Measurements from ENCODE around the gene SNUPN.
A peak's percentile ranks its signal among the peaks of the same experiment; 100 is the strongest.

SNUPN gene

GRCh38 chr15:75646944-75647364 lies 21.4 kb upstream of the SNUPN start:
- H3K36me3 ChIP-seq (ENCODE audit: control insufficient read depth, insufficient read depth, low read length), result no peaks in the 10 kb centered on the region
- H3K4me1 ChIP-seq (ENCODE audit: control insufficient read depth, insufficient read depth, low read length, poor library complexity, severe bottlenecking), result peaks cover 9% of the 10 kb centered on the region
- H3K27me3 ChIP-seq (replicated peaks; ENCODE audit: control insufficient read depth, insufficient read depth, low read length, poor library complexity, severe bottlenecking), result no peaks in the 10 kb centered on the region
- H3K27ac ChIP-seq (ENCODE audit: insufficient read depth, low read length, poor library complexity, severe bottlenecking), result peak overlapping the region; percentile 60
- no peak for DNase-seq
- H3K4me3 ChIP-seq (ENCODE audit: insufficient read depth, low read depth, low read length, poor library complexity, severe bottlenecking), result peak overlapping the region; percentile 99
- H3K9me3 ChIP-seq (ENCODE audit: control insufficient read depth, low read length), result no peaks in the 10 kb centered on the region

DNA sequence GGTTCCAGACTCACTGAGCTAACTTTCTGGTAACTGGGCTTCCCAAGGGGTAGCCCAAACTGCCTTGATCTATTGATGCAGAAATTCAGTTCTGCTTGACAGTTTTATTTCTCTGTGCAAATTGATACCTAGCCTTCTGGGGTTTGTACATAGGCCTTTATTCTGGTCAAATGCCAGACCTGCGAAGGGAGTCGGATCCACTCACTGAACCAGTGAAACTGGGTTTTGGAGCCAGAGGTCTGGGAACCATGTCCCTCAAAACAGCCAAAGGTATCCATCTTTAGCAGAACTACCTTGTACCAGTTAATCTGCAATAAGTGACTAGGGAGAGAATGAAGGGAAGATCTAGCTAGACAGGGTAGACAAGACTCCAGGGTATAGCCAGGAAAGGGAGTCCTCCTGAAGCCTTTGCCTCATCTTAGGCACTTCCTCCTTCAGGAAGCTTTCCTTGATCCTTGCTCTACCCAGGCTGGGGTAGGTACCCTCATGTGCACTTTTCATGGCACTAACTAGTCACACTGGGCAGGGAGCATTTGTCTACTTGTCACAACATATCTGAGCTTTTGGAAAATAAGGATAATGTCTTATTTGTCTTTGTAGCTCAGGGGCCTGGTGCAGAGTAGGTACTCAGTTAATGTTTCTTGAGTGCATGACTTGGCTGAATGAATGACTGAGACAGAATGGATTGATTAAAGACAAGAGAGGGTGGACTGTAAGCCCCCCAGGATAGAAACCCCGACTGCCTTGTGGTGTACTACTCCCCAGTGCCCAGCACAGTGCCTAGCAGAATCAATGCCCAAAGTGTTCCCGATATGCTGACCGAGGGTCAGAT lies 20.8 kb upstream of the SNUPN start:
- no peak for DNase-seq
- H3K27ac ChIP-seq (ENCODE audit: insufficient read depth, low read length, poor library complexity, severe bottlenecking), result no peak overlapping the region

DNA sequence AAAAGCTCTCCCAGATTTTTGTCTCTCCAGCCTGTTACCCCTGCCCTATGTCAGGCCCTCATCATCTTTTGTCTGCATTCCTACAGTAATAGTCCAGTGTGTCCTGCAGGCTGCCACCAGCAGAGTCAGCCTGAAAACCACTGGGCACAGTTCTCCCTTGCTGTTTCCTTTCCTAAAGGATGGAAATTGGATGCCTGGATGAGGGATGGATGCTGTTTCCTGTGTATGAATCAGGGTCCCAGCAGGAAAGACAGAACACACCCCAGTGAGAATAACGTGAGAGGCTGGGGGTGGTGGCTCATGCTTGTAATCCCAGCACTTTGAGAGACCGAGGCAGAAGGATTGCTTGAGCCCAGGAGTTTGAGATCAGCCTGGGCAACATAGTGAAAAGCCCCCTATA lies 18.9 kb upstream of the SNUPN start:
- H3K36me3 ChIP-seq (ENCODE audit: control insufficient read depth, insufficient read depth, low read length), result no peaks in the 10 kb centered on the region
- peaks cover 20% of the 10 kb centered on the region for H3K4me1 ChIP-seq (ENCODE audit: control insufficient read depth, insufficient read depth, low read length, poor library complexity, severe bottlenecking)
- no peak for DNase-seq
- H3K9me3 ChIP-seq (ENCODE audit: control insufficient read depth, low read length), result no peaks in the 10 kb centered on the region
- H3K27me3 ChIP-seq (replicated peaks; ENCODE audit: control insufficient read depth, insufficient read depth, low read length, poor library complexity, severe bottlenecking), result no peaks in the 10 kb centered on the region
- H3K27ac ChIP-seq (ENCODE audit: insufficient read depth, low read length, poor library complexity, severe bottlenecking), result no peak overlapping the region
- H3K4me3 ChIP-seq (ENCODE audit: insufficient read depth, low read depth, low read length, poor library complexity, severe bottlenecking), result no peak overlapping the region

More for the DNA sequence above, 20.8 kb upstream of the SNUPN start:
- H3K36me3 ChIP-seq (ENCODE audit: control insufficient read depth, insufficient read depth, low read length), result no peaks in the 10 kb centered on the region
- H3K4me1 ChIP-seq (ENCODE audit: control insufficient read depth, insufficient read depth, low read length, poor library complexity, severe bottlenecking), result peaks cover 9% of the 10 kb centered on the region
- H3K9me3 ChIP-seq (ENCODE audit: control insufficient read depth, low read length), result no peaks in the 10 kb centered on the region
- H3K4me3 ChIP-seq (ENCODE audit: insufficient read depth, low read depth, low read length, poor library complexity, severe bottlenecking), result peak overlapping the region; percentile 99
- no peaks in the 10 kb centered on the region for H3K27me3 ChIP-seq (replicated peaks; ENCODE audit: control insufficient read depth, insufficient read depth, low read length, poor library complexity, severe bottlenecking)

DNA sequence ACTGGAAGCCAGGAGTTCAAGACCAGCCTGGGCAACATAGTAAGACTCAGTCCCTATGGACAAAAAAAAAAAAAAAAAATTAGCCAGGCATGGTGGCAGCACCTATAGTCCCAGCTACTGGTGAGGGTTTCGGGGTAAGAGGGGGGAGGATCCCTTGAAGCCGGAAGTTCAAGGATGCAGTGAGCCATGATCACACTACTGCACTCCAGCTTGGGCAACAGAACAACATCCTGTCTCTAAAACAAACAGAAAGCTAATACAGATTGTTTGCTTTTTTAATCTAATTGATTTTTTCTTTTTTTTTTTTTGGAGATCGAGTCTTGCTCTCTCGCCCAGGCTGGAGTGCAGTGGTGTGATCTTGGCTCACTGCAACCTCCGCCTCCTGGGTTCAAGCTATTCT lies 16.1 kb upstream of the SNUPN start:
- DNase-seq, result no peak

DNA sequence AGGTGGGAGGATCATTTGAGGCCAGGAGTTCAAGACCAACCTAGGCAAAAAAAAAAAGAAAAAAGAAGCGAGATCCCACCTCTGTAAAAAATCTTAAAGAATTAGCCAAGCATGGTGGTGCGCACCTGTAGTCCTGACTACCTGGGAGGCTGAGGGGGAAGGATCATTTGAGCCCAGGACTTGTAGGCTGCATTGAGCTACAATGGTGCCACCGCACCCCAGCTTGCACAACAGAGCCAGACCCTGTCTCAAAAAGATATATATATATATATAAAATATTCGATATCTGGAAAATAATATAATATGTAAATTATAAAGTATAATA lies 15.6 kb upstream of the SNUPN start:
- Histone ChIP-seq H3K4me3 (ENCODE audit: insufficient read depth, low read depth, low read length, poor library complexity, severe bottlenecking) (no peak overlapping the region), H3K36me3 (ENCODE audit: control insufficient read depth, insufficient read depth, low read length) (no peaks in the 10 kb centered on the region), H3K9me3 (ENCODE audit: control insufficient read depth, low read length) (no peaks in the 10 kb centered on the region), H3K4me1 (ENCODE audit: control insufficient read depth, insufficient read depth, low read length, poor library complexity, severe bottlenecking) (peaks cover 31% of the 10 kb centered on the region), H3K27ac (ENCODE audit: insufficient read depth, low read length, poor library complexity, severe bottlenecking) (peak overlapping the region; percentile 80), H3K27me3 (replicated peaks; ENCODE audit: control insufficient read depth, insufficient read depth, low read length, poor library complexity, severe bottlenecking) (no peaks in the 10 kb centered on the region)
- DNase-seq, result no peak

More for the DNA sequence above, 16.1 kb upstream of the SNUPN start:
- no peak overlapping the region for H3K4me3 ChIP-seq (ENCODE audit: insufficient read depth, low read depth, low read length, poor library complexity, severe bottlenecking)
- H3K36me3 ChIP-seq (ENCODE audit: control insufficient read depth, insufficient read depth, low read length), result no peaks in the 10 kb centered on the region
- H3K4me1 ChIP-seq (ENCODE audit: control insufficient read depth, insufficient read depth, low read length, poor library complexity, severe bottlenecking), result peaks cover 31% of the 10 kb centered on the region
- no peaks in the 10 kb centered on the region for H3K9me3 ChIP-seq (ENCODE audit: control insufficient read depth, low read length)
- H3K27ac ChIP-seq (ENCODE audit: insufficient read depth, low read length, poor library complexity, severe bottlenecking), result no peak overlapping the region
- H3K27me3 ChIP-seq (replicated peaks; ENCODE audit: control insufficient read depth, insufficient read depth, low read length, poor library complexity, severe bottlenecking), result no peaks in the 10 kb centered on the region

GRCh38 chr15:75640483-75641178 lies 15.1 kb upstream of the SNUPN start:
- Histone ChIP-seq H3K27me3 (replicated peaks; ENCODE audit: control insufficient read depth, insufficient read depth, low read length, poor library complexity, severe bottlenecking) (no peaks in the 10 kb centered on the region), H3K27ac (ENCODE audit: insufficient read depth, low read length, poor library complexity, severe bottlenecking) (peak overlapping the region; percentile 80), H3K4me1 (ENCODE audit: control insufficient read depth, insufficient read depth, low read length, poor library complexity, severe bottlenecking) (peaks cover 34% of the 10 kb centered on the region), H3K9me3 (ENCODE audit: control insufficient read depth, low read length) (no peaks in the 10 kb centered on the region), H3K36me3 (ENCODE audit: control insufficient read depth, insufficient read depth, low read length) (no peaks in the 10 kb centered on the region), H3K4me3 (ENCODE audit: insufficient read depth, low read depth, low read length, poor library complexity, severe bottlenecking) (peak overlapping the region; percentile 74)
- peak in 2 of 3 donors; percentile 33 to 34 for DNase-seq

- peak within 1 kb of the TSS; percentile 80 for H3K27ac ChIP-seq (ENCODE audit: insufficient read depth, low read length, poor library complexity, severe bottlenecking)
- peak within 1 kb of the TSS; percentile 74 for H3K4me3 ChIP-seq (ENCODE audit: insufficient read depth, low read depth, low read length, poor library complexity, severe bottlenecking)
- peaks cover 34% of the 10 kb centered on the region for H3K4me1 ChIP-seq (ENCODE audit: control insufficient read depth, insufficient read depth, low read length, poor library complexity, severe bottlenecking)
- H3K36me3 ChIP-seq (ENCODE audit: control insufficient read depth, insufficient read depth, low read length), result no peaks in the 10 kb centered on the region
- no peaks in the 10 kb centered on the region for H3K9me3 ChIP-seq (ENCODE audit: control insufficient read depth, low read length)
- peak; percentile 85 to 91 (median 90) for DNase-seq
- no peaks in the 10 kb centered on the region for H3K27me3 ChIP-seq (replicated peaks; ENCODE audit: control insufficient read depth, insufficient read depth, low read length, poor library complexity, severe bottlenecking)
Observed at GRCh38 chr15:75639709-75640482, 14.4 kb upstream of the SNUPN start, which contains the start of gene IMP3. IMP3 (minus strand) TSS chr15:75640224; CDS start chr15:75640168, 56 bp downstream.

DNA sequence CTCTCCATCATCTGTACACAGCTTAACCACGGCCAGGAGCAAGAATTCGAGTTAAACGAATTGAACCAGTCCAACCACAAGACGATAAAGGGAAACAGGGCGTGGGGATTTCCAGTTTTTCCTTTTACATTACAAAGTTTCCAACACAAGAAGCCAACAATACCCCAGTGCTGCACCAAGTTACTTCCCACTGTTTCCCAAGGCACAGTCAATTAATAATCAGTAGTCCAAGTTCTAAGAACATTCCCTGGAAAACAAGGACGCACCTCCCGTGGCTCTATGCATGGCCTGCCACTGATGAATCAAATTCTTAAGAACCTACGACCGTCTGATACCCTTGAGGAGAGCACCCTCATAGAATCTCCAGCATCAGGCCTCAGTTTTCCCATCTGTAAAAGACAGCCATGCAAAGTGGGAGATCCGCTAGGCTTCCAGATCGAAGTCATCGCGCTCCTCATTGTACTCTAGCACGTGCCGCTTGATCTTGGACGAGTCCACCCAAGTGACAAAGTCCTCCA lies 13.7 kb upstream of the SNUPN start:
- no peak for DNase-seq
- peaks cover 34% of the 10 kb centered on the region for H3K4me1 ChIP-seq (ENCODE audit: control insufficient read depth, insufficient read depth, low read length, poor library complexity, severe bottlenecking)

GRCh38 chr15:75637245-75638009 lies 11.9 kb upstream of the SNUPN start:
- no peaks in the 10 kb centered on the region for H3K27me3 ChIP-seq (replicated peaks; ENCODE audit: control insufficient read depth, insufficient read depth, low read length, poor library complexity, severe bottlenecking)
- no peaks in the 10 kb centered on the region for H3K36me3 ChIP-seq (ENCODE audit: control insufficient read depth, insufficient read depth, low read length)
- H3K4me1 ChIP-seq (ENCODE audit: control insufficient read depth, insufficient read depth, low read length, poor library complexity, severe bottlenecking), result peaks cover 34% of the 10 kb centered on the region
- DNase-seq, result no peak
- H3K27ac ChIP-seq (ENCODE audit: insufficient read depth, low read length, poor library complexity, severe bottlenecking), result no peak overlapping the region
- no peaks in the 10 kb centered on the region for H3K9me3 ChIP-seq (ENCODE audit: control insufficient read depth, low read length)
- H3K4me3 ChIP-seq (ENCODE audit: insufficient read depth, low read depth, low read length, poor library complexity, severe bottlenecking), result no peak overlapping the region

More for the DNA sequence above, 13.7 kb upstream of the SNUPN start:
- no peaks in the 10 kb centered on the region for H3K27me3 ChIP-seq (replicated peaks; ENCODE audit: control insufficient read depth, insufficient read depth, low read length, poor library complexity, severe bottlenecking)
- H3K4me3 ChIP-seq (ENCODE audit: insufficient read depth, low read depth, low read length, poor library complexity, severe bottlenecking), result peak overlapping the region; percentile 74
- peak overlapping the region; percentile 80 for H3K27ac ChIP-seq (ENCODE audit: insufficient read depth, low read length, poor library complexity, severe bottlenecking)
- H3K36me3 ChIP-seq (ENCODE audit: control insufficient read depth, insufficient read depth, low read length), result no peaks in the 10 kb centered on the region
- no peaks in the 10 kb centered on the region for H3K9me3 ChIP-seq (ENCODE audit: control insufficient read depth, low read length)
